DMS114 treated with DMSO at 0.1 percent for 48 hours (cell line): ENCODE results near the gene ADH1C.
"Not testable (repeated sequence)": the region's sequence is repeated elsewhere in the genome, so short reads cannot be mapped to it uniquely, and the experiment has no call there.

Experiments used
- DNase-seq: peaks from one replicate; lab custom pipeline; 2025; ENCODE audit not compliant: unreplicated experiment; lab: John Stamatoyannopoulos, UW

Gene ADH1C

DNA sequence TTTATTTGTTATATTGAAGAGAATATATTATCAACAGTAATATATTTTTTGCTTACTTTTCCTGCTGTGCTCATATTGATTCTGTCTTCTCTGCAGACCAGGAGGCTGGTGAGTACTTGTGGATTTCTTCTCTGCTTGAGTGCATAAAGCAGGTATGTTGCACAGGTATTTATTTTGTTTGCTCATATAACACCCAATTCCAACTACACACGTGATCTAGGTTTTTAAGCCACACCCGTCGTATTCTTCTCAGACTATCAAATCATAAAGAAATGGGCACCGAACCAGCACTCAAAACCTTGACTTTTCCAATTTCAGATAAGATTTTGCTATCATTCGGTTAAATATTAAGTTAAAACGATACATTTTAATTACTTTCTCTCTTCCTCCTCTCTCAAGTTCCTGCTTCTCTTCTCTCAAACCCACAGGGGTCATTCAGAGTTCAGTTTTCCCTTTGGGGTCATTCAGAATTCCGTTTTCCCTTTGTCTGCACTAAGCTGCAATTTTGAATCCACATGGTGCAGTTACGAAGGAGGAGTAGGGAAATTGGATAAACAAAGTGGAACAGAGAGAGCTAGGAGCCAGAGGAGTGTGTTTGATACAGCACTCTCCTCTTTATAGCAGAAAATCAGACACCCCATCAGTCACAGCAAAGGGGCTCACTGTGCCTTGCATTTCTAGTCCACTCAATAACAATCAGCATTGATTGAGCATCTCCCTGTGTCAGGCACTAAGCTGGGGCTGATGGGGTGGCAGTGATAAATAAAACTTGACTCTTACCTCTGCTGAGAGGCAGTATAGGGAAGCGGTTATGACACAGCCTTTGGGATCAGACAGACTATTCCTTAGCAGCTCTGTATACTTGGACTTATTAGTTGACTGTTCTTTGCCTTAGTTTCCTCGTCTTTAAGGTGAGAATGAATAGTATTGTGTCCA is at the start of gene ADH1C:
Gene ADH1C, minus strand, starts transcription at position 145 of the 936 bp plus-strand sequence. Its CDS starts 71 bp downstream, at position 74.
- no peak for DNase-seq

- DNase-seq: no peak
Observed at GRCh38 chr4:99400831-99401230, 48.3 kb upstream of the ADH1C start.

DNA sequence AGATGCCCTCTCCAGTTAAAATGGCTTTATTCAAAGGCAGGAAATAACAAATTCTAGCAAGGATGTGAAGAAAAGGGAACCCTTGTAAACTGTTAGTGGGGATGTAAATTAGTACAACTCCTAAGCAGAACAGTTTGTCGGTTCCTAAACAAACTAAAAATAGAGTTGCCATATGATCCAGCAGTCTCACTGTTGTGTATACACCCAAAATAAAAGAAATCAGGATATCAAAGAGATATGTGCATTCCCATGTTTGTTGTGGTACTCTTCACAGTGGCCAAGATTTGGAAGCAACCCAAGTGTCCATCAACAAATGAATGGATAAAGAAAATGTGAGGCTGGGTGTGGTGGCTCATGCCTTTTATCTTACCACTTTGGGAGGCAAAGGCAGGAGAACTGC is 46.5 kb upstream of the ADH1C start:
- no peak for DNase-seq

DNA sequence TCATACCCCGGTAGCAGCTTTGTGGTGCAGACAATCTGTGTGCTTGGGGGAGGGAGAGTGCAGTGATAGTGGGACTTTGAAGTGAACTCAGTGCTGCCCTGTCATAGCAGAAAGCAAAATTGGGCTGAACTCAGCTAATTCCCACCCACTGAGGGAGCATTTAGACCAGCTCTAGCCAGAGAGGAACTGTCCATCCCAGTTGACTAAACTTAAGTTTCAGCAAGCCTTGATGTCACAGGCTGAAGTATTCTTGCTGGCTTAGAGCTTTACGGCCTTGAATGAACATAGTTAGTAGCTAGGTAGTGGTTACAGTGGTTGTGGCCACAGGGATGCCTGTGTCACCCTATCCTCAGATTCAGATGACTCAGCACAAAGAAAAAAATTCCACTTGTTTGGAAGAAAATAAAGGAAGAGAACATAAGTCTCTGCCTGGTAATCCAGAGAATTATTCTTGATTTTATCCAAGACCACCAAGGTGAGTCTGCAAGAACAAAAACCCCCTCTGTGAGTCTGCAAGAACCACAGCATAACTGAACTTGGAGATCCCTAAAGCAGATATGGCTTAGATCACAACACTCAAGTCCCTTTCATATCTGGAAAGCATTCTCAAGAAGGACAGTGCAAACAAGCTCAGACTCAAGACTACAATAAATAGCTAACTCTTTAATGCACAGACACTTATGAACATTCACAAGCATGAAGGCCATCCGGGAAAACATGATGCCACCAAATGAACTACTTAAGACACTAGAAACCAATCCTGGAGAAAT is 43.2 kb upstream of the ADH1C start:
- no peak for DNase-seq

DNA sequence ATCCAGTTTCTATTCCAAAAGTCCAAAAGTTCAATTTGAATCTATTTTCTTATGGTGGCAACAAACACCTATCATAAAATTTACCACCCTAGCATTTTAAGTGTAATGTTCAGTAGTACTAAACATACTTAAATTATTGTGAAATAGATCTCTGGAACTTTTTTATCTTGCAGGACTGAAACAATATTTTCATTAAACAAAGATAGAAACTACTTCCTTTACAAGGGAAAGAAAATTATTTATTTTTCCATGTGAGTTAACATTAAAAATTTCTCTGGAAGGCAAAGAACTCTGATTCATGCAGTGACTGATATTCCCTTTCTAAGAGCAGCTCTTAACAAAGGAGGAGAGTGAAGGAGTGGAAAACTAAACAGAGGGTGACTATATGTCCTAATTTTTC is 42.4 kb upstream of the ADH1C start:
- DNase-seq: no peak

DNA sequence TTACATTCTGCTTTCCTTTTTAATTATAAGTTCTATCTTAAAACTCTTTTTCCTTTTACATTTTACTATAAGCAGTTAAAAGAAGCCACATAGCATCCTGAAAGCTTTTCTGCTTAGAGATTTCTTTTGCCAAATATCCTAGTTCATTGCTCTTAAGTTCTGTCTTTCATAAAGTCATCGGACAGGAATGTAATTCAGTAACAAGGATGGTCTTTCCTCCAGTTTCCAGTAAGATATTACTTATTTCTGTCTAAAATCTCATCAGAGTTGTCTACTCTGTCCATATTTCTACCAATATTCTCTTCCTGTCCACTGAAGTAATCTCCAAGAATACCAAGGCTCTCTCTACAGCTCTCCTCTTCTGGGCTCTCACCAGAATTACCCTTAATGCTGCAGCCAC is 37.5 kb upstream of the ADH1C start:
- DNase-seq: no peak

- no peak for DNase-seq
Observed at GRCh38 chr4:99389606-99390005, 37.1 kb upstream of the ADH1C start.

- DNase-seq: no peak
Observed at GRCh38 chr4:99383833-99384392, 31.4 kb upstream of the ADH1C start.

DNA sequence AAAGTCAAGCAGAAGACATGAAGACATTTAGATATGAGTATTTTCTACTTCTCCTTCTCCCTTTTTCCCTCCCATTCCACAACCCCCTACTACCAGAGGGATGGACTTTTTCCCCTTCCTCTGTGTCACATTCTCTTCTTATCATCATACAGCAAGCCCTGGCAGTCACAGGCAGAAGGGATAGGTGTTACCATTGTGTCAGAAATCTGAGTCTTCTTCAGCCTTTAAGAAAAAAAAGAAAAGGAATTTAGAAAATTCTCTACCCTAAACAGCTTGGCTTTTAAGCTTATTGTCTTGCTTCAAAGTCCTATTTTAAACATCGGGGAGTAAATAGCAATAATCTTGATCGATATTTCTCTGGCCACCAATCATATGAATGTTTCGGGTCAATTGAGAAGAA is 30.9 kb upstream of the ADH1C start:
- DNase-seq: no peak

GRCh38 chr4:99382745-99383360 is 30.3 kb upstream of the ADH1C start:
- no peak for DNase-seq

GRCh38 chr4:99381588-99382175 is 29.1 kb upstream of the ADH1C start:
- no peak for DNase-seq

DNA sequence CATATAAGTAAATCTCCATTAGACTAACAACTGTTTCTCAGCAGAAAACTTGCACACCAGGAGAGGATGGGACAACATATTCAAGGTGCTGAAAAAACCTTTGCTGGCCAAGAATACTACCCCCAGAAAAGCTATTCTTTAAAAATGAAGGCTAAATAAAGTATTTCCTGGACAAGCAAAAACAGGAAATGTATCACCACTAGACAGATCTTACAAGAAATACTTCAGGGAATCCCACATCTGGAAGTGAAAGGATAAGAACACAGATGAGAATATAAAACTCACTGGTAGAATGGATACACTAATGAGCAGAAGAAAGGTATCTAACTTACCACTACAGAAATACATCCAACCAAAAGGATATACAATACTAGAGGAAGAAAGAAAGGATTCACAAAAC is 27.0 kb upstream of the ADH1C start:
- DNase-seq: no peak

- no peak for DNase-seq
Observed at GRCh38 chr4:99378876-99379275, 26.3 kb upstream of the ADH1C start.

- DNase-seq: not testable (repeated sequence)
Observed at GRCh38 chr4:99377341-99377740, 24.8 kb upstream of the ADH1C start.

- not testable (repeated sequence) for DNase-seq
Observed at GRCh38 chr4:99372464-99372863, 19.9 kb upstream of the ADH1C start.

DNA sequence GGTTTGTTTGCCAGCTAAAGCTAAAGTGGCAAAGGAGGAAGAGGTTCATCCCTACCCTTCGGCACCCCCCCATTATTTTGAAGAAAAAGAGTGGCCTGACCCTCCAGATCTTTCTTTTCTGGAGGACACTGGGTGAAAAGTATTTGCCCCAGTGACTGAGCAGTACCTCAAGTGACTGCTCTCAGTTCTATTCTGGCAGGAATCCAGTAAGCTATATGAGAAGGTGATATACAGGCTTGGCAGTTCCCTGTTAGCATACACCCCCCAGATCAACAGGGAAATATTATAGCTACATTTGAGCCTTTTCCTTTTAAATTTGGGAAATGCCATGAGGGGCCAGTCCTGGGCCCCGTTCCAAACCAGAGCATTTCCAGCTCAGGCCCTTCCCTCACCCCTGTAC is 15.3 kb upstream of the ADH1C start:
- DNase-seq: not testable (repeated sequence)

DNA sequence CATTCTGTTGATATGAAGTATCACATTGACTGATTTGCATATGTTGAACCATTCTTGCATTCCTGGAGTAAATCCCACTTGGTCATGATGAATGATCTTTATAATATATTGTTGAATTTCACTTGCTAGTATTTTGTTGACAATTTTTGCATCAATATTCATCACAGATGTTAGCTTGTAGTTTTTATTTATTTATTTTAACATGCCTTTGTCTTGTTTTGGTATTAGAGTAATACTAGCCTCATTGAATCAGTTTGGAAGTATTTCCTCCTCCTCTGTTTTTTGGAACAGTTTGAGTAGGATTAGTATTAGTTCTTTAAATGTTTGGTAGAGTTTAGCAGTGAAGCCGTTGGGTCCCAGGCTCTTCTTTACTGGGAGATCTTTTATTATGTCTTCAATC is 13.9 kb upstream of the ADH1C start:
- no peak for DNase-seq

DNA sequence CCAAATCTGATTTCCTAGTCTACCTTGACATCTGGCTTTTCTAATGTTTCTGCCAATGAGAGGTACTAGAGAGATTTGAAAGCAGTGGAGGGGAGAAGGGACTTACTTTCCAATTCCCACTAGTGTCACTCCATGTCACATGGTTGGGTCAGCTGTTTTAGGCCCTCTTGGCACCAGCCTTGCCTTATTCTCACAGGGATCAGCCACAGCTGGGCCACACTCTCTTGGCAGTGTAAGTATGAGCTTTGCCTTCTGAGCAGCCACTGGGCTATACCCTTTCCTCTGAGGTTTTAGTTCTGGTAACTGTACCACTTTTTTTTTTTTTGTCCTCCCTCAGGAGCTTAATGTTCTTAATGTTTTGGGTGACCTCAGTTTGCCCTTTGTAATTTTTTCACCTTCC is 10.2 kb upstream of the ADH1C start:
- DNase-seq: no peak

- DNase-seq: no peak
Observed at GRCh38 chr4:99361899-99362275, 9.3 kb upstream of the ADH1C start.

- no peak for DNase-seq
Observed at GRCh38 chr4:99361268-99361898, 8.8 kb upstream of the ADH1C start.
